ENCODE data around the gene FLT3LG. TPM values are rescaled to one million over a fixed set of nuclear protein-coding genes. Genes with fewer than 3 reads are reported as not detected.

Gene FLT3LG
- total and polyA plus RNA-seq, 9 of the 15 experiments (the other 6 are each of a cell fraction or from before 2014, with no cell fraction given), result 0.31 to 6.4 (median 1.1) TPM

DNA sequence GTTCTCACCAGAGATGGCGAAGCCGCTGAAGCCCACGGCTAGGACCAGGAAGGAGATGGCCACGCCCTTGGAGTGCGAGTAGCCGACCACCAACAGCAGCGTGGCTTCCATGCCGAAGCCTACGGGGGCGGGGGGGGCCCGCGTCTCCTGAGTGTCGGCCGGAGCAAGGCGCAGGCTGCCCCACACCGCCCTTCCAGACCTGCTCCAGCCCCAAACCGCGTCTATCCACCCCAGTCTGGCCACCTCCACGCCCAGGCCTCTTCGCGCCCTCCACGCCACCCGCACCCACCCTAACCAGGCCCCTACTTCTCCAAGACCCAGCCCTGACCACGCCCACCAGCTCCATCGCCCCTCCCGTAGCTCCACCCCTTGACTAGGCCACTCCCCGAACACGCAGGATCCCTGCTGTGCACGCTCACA, 42.7 kb upstream of the FLT3LG start (continued):
- TF ChIP-seq MGA (IDR thresholded peaks at IDR 0.05) (no peak), RB1 (IDR thresholded peaks at IDR 0.05; ENCODE audit: low read depth) (peak; percentile 34; the same call in 1 of the 2 replicates), KDM1A (IDR thresholded peaks at IDR 0.05) (peak in 1 of 2 experiments; percentile 5; a peak in 1 of 4 replicates), CBX1 (IDR thresholded peaks at IDR 0.05; ENCODE audit: low read depth) (no peak), MLX (CRISPR knock-in tag; conservative IDR thresholded peaks at IDR 0.05) (no peak), IRF9 (tag; IDR thresholded peaks at IDR 0.05) (no peak), CREB3L1 (IDR thresholded peaks at IDR 0.05; ENCODE audit: borderline replicate concordance, low read depth) (no peak), NRF1 (conservative IDR thresholded peaks at IDR 0.05 in 1 of 2, IDR thresholded peaks at IDR 0.05 in 1 of 2) (0 out of 4 replicates have a peak, but pooled peaks of 1 of the 2 experiments have one; percentile 35), NR3C1 (CRISPR knock-in tag; IDR thresholded peaks at IDR 0.05) (no peak), SP1 (CRISPR knock-in tag; IDR thresholded peaks at IDR 0.05) (peak; percentile 72), EHMT2 (IDR thresholded peaks at IDR 0.05) (no peak), SMARCB1 (IDR thresholded peaks at IDR 0.05; ENCODE audit: insufficient read length, low read depth) (no peak), POLR2B (IDR thresholded peaks at IDR 0.05; ENCODE audit: low read depth, partially characterized antibody) (peak; percentile 63), ZNF699 (CRISPR knock-in tag; IDR thresholded peaks at IDR 0.05; ENCODE audit: insufficient replicate concordance) (no peak)
